Measurements from ENCODE around the gene SEC22C.

- TF ChIP-seq, protein P1, sequence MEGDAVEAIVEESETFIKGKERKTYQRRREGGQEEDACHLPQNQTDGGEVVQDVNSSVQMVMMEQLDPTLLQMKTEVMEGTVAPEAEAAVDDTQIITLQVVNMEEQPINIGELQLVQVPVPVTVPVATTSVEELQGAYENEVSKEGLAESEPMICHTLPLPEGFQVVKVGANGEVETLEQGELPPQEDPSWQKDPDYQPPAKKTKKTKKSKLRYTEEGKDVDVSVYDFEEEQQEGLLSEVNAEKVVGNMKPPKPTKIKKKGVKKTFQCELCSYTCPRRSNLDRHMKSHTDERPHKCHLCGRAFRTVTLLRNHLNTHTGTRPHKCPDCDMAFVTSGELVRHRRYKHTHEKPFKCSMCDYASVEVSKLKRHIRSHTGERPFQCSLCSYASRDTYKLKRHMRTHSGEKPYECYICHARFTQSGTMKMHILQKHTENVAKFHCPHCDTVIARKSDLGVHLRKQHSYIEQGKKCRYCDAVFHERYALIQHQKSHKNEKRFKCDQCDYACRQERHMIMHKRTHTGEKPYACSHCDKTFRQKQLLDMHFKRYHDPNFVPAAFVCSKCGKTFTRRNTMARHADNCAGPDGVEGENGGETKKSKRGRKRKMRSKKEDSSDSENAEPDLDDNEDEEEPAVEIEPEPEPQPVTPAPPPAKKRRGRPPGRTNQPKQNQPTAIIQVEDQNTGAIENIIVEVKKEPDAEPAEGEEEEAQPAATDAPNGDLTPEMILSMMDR (conservative IDR thresholded peaks at IDR 0.05 in 1 of 2, IDR thresholded peaks at IDR 0.05 in 1 of 2; ENCODE audit: low read depth in 1 of 2, low read length in 2 of 2), result no peak
- TF ChIP-seq EZH2 (IDR thresholded peaks at IDR 0.05; ENCODE audit: low read length, missing control alignments), result no peak
Observed at GRCh38 chr3:42511736-42512135, 70.0 kb downstream of the SEC22C start.
